ENCODE results near the gene SLC4A11. TPM values are rescaled to one million over a fixed set of nuclear protein-coding genes. Genes with fewer than 3 reads are reported as not detected.

Gene SLC4A11
- 0.72 and 0.81 TPM in 2 replicates for total RNA-seq

DNA sequence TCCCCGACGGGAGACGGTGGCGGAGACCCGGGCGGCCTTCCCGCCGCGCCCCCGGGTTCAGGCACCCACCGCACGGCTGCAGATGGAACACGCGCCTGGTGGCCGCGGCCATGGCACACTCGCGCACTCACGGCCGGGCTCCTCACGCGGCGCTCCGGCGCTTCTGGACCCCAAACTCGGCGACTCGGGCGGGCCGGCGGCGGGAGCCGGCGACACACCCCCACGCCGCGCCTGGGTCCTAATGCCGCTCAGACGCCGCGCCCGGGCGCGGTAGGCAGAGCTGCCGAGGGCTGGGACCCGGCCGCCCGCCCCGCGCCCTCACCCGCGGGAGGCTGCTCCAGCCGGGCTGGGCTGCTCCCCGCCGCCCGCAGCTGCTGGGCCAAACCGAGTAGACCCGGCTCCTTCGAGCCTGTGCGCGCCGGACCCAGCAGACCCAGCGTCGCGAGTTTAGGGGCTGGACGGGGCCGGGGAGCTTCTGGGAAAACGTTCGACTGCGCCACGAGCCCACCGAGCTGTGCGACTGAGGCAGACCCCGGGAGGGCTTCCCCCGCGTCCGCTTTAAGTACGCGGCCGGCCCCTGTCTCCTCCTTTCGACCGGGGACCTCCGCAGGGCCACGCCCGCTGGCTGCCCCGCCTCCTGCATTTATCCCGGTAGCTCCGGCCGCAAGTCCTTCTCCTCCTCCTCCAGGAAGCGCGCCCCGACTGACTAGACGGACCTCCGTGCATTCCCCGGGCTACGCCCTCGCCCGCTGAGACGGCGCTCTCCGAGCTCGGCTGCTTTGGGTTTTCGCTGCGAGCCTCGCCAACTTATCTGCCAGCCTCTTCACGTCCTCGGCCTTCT lies at the start of gene SLC4A11:
Gene SLC4A11 (minus strand): TSS at position 165 of the 841 bp plus-strand sequence. CDS start 53 bp downstream, at position 112.

DNA sequence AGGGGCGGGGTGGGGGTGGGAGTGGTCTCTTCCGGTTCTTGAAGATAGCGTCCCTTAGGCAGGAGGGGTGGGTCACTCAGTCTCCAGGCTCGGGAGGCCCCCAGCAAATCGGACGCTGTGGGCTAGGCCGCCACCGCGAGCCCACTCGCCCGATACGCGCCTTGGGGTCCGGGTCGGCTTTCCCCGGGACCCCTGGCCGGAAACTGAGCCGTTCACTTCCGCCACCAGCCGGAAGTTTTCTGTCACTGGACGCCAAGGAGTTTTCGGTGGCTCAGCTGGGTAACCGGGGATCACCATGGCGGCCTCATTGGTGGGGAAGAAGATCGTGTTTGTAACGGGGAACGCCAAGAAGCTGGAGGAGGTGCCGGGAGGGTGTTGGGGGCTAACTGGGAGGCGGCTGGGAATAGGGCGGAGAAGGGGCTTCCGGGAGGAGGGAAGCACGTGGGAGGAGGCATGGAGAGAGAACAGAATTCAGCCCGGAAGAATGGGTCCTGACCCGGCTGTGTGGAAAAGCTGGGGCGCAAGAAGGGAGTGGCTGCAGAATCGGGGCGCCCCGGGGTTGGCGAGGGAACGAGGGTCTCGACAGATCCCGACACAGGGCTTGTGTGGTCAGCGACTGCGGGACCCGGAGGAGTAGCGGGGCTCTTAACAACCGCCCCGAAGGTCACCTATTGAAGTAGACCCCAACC lies 29.6 kb downstream of the SLC4A11 start, which contains the start of gene ITPA:
Gene ITPA (plus strand): TSS at position 242 of the 689 bp plus-strand sequence. CDS start 54 bp downstream, at position 296.

DNA sequence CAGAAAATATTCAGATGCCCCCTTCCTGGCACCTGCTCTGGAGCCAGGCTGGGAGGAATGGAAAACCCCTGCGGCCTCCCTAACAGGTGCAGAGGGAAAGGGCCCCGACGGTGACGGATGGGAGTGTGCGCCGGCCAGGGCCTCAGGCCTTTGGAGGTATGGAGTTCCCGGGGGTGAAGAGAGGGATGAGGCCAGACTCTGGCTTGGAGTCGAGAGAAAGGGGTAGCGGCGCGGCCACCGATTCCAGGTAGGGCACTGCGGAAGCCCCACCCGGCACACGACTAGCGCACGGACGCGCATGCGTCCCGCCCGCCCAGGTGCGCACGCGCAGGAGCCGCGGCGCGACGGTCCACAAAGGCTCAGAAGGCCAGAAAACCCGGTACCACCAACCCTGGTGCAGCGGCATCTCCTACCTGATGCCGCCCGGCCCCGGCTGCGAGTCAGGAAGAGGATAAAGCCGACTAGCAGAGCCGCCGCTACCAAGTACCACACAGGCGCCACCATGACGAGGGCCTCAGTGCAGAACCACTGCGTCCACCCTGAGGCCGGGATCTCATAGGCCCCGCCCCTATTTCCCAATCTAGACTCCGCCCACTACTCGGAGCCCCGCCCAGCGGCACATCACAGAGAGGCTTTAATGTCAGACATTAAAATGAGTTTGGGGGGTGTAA lies 34.7 kb downstream of the SLC4A11 start, which contains the start of gene DDRGK1:
Gene DDRGK1 (minus strand): TSS at position 559 of the 671 bp plus-strand sequence. CDS start 55 bp downstream, at position 504.

Other genes with a start within 250 kb of the SLC4A11 start
- not detected in 2 replicates for gene GNRH2, start 195.6 kb downstream of the SLC4A11 start, total RNA-seq
- 31.6 and 33.2 TPM in 2 replicates for gene MRPS26, start 193.1 kb downstream of the SLC4A11 start, total RNA-seq
- not detected in 2 replicates for gene OXT, start 167.6 kb downstream of the SLC4A11 start, total RNA-seq
- gene AVP, start 154.5 kb downstream of the SLC4A11 start, total RNA-seq: not detected in 2 replicates
- 13.5 and 16.5 TPM in 2 replicates for gene FASTKD5, start 79.3 kb downstream of the SLC4A11 start, total RNA-seq
- 2.4 and 3.2 TPM in 2 replicates for gene UBOX5, start 79.3 kb downstream of the SLC4A11 start, total RNA-seq
- gene LZTS3, start 65.6 kb downstream of the SLC4A11 start, total RNA-seq: 4.2 and 6.6 TPM in 2 replicates
- 54.9 and 87.8 TPM in 2 replicates for gene DDRGK1, start 34.5 kb downstream of the SLC4A11 start, total RNA-seq
- gene ITPA, start 29.7 kb downstream of the SLC4A11 start, total RNA-seq: 49.5 and 50.7 TPM in 2 replicates
- gene DNAAF9, start 168.5 kb upstream of the SLC4A11 start, total RNA-seq: 10.3 and 11.0 TPM in 2 replicates
- gene ATRN, start 231.8 kb upstream of the SLC4A11 start, total RNA-seq: 30.3 and 38.2 TPM in 2 replicates